GM19099 (cell line): ENCODE data around the gene TARS1.

Experiments
- POLR2A ChIP-seq: IDR thresholded peaks from 3 replicates; pipeline ENCODE4 v1.6.1; 2011; ENCODE audit warnings: low read depth; ENCODE audit not compliant: insufficient read length; ENCODE audit errors: extremely low read depth

The TARS1 gene

GRCh38 chr5:33430983-33431382 is 9.8 kb upstream of the TARS1 start:
- no peak for TF ChIP-seq POLR2A

GRCh38 chr5:33432656-33433055 is 8.1 kb upstream of the TARS1 start:
- no peak for TF ChIP-seq POLR2A

GRCh38 chr5:33433303-33434240 is 7.2 kb upstream of the TARS1 start:
- no peak for TF ChIP-seq POLR2A

- no peak for TF ChIP-seq POLR2A
Measured at GRCh38 chr5:33438996-33439395, 1.8 kb upstream of the TARS1 start.

GRCh38 chr5:33439905-33440481 is 772 bp upstream of the TARS1 start:
- TF ChIP-seq POLR2A = no peak

- no peak for TF ChIP-seq POLR2A
Measured at GRCh38 chr5:33441241-33442177, 744 bp downstream of the TARS1 start.

GRCh38 chr5:33444542-33444941 is 3.8 kb downstream of the TARS1 start:
- TF ChIP-seq POLR2A = no peak

GRCh38 chr5:33445798-33446197 is 5.0 kb downstream of the TARS1 start:
- TF ChIP-seq POLR2A = no peak

GRCh38 chr5:33448118-33448517 is 7.4 kb downstream of the TARS1 start:
- TF ChIP-seq POLR2A = no peak

GRCh38 chr5:33457126-33457525 is 16.4 kb downstream of the TARS1 start:
- TF ChIP-seq POLR2A = no peak

- no peak for TF ChIP-seq POLR2A
Measured at GRCh38 chr5:33457817-33458216, 17.1 kb downstream of the TARS1 start.

GRCh38 chr5:33460210-33460609 is 19.4 kb downstream of the TARS1 start:
- no peak for TF ChIP-seq POLR2A

GRCh38 chr5:33462456-33462855 is 21.7 kb downstream of the TARS1 start:
- TF ChIP-seq POLR2A = no peak

GRCh38 chr5:33465120-33465519 is 24.4 kb downstream of the TARS1 start:
- no peak for TF ChIP-seq POLR2A

- TF ChIP-seq POLR2A = no peak
Measured at GRCh38 chr5:33468775-33469435, 28.1 kb downstream of the TARS1 start.
